SJSA1 (cell line): ENCODE results near the gene TCOF1. TPM values are rescaled to one million over a fixed set of nuclear protein-coding genes. Genes with fewer than 3 reads are reported as not detected.

Experiments
- DNase-seq, 2 experiments: peaks; one replicate each; pipeline ENCODE4 v3.0.0-alpha.2; 2015 to 2020; ENCODE audit warnings: low spot score in 2 of 2, low read depth in 1 of 2
- H3K27ac ChIP-seq: fragments of 250-450 bp; sonication (Bioruptor Pico); 2 replicates; pipeline ENCODE4 v1.5.1; 2020; ENCODE audit warnings: mild to moderate bottlenecking, moderate library complexity
- H3K27me3 ChIP-seq: fragments of 250-450 bp; sonication (Bioruptor Pico); replicated peaks from 2 replicates; pipeline ENCODE4 v1.5.1; 2020; ENCODE audit warnings: mild to moderate bottlenecking, moderate library complexity
- H3K36me3 ChIP-seq: fragments of 250-450 bp; sonication (Bioruptor Pico); 2 replicates; pipeline ENCODE4 v1.5.1; 2020; ENCODE audit warnings: mild to moderate bottlenecking
- H3K4me1 ChIP-seq: fragments of 250-450 bp; sonication (Bioruptor Pico); replicated peaks from 2 replicates; pipeline ENCODE4 v1.6.1; 2021; ENCODE audit warnings: mild to moderate bottlenecking
- H3K4me3 ChIP-seq: fragments of 250-450 bp; sonication (Bioruptor Pico); 2 replicates; pipeline ENCODE4 v1.5.1; 2020; ENCODE audit warnings: mild to moderate bottlenecking
- H3K9me3 ChIP-seq: fragments of 250-450 bp; sonication (Bioruptor Pico); replicated peaks from 2 replicates; pipeline ENCODE4 v1.5.1; 2020; ENCODE audit warnings: mild to moderate bottlenecking
- total RNA-seq: library from RNA; depleted of rRNA; stranded (reverse); fragments of >200 nt; shearing (Covaris generic); gene quantifications from 2 replicates; pipeline ENCODE4 v1.2.3, GENCODE V29; 2014; rRNA removed

Gene TCOF1
- 58.8 and 67.2 TPM in 2 replicates for total RNA-seq

DNA sequence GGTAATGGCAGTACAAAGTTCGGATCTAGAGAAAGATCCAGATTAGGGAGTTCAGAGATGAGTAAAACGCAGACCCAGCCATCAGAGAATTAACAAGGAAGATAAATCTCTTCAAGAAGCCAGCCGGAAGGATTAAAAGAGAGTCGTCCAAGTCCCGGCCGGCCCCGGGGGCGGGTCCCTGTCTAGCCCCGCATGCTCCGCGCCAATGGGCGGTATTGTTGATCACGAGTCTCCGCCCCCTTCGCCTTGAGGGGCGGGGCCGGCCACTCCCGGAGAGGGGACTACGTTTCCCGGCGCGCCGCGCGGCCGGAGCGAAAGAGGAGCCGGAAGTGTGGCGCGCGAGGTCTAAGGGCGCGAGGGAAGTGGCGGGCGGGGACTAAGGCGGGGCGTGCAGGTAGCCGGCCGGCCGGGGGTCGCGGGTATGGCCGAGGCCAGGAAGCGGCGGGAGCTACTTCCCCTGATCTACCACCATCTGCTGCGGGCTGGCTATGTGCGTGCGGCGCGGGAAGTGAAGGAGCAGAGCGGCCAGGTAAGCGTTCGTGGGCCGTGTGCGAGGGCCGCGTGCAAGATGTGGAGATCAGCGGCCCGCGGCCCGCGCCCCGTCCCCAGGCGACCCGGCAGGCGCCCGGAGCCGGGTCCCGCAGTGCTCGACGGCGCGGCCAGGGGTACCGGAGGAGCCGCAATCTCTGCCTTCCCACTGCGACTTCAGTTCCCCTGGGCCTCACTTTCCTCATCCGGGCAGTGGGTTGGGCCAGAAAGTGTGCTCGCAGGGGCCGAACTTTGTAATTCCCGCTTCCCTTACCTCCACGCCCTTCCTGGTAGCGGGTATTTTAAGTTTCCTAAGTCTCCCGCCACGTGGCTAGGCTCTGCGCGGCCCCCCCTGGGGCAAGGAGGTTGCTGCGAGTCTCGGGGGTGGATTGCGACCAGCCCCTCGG, at the start of gene TCOF1:
Gene TCOF1 (plus strand): TSS at position 372 of the 935 bp plus-strand sequence. CDS start 50 bp downstream, at position 422.
- peak; percentile 98 to 99 for DNase-seq
- no peaks in the 10 kb centered on the region for H3K27me3 ChIP-seq
- H3K4me1 ChIP-seq: peaks cover 11% of the 10 kb centered on the region

GRCh38 chr5:150309101-150309885, 48.2 kb upstream of the TCOF1 start:
- no peak overlapping the region for H3K27ac ChIP-seq
- H3K4me1 ChIP-seq: peaks cover 7% of the 10 kb centered on the region; the same call in 1 of the 2 replicates
- H3K9me3 ChIP-seq: no peaks in the 10 kb centered on the region
- DNase-seq: no peak
- H3K27me3 ChIP-seq: no peaks in the 10 kb centered on the region
- H3K4me3 ChIP-seq: no peak overlapping the region
- no peaks in the 10 kb centered on the region for H3K36me3 ChIP-seq

More for the DNA sequence above, at the start of gene TCOF1:
- Histone ChIP-seq H3K27ac (peak within 1 kb of the TSS; percentile 43), H3K9me3 (no peaks in the 10 kb centered on the region), H3K36me3 (peaks cover 47% of the 10 kb centered on the region), H3K4me3 (peak within 1 kb of the TSS; percentile 85)

GRCh38 chr5:150309886-150310239, 47.6 kb upstream of the TCOF1 start:
- no peaks in the 10 kb centered on the region for H3K9me3 ChIP-seq
- H3K4me3 ChIP-seq: no peak overlapping the region
- DNase-seq: no peak
- no peak overlapping the region for H3K27ac ChIP-seq
- H3K27me3 ChIP-seq: no peaks in the 10 kb centered on the region
- no peaks in the 10 kb centered on the region for H3K36me3 ChIP-seq
- peaks cover 7% of the 10 kb centered on the region; the same call in 1 of the 2 replicates for H3K4me1 ChIP-seq

GRCh38 chr5:150310246-150310645, 47.3 kb upstream of the TCOF1 start:
- Histone ChIP-seq H3K4me1 (peaks cover 7% of the 10 kb centered on the region; the same call in 1 of the 2 replicates), H3K27ac (no peak overlapping the region), H3K36me3 (no peaks in the 10 kb centered on the region), H3K27me3 (no peaks in the 10 kb centered on the region), H3K4me3 (no peak overlapping the region), H3K9me3 (no peaks in the 10 kb centered on the region)
- no peak for DNase-seq

GRCh38 chr5:150311015-150311692, 46.3 kb upstream of the TCOF1 start:
- no peaks in the 10 kb centered on the region for H3K9me3 ChIP-seq
- no peak overlapping the region for H3K27ac ChIP-seq
- DNase-seq: no peak
- H3K4me1 ChIP-seq: peaks cover 9% of the 10 kb centered on the region
- no peak overlapping the region for H3K4me3 ChIP-seq
- no peaks in the 10 kb centered on the region for H3K27me3 ChIP-seq
- H3K36me3 ChIP-seq: no peaks in the 10 kb centered on the region

DNA sequence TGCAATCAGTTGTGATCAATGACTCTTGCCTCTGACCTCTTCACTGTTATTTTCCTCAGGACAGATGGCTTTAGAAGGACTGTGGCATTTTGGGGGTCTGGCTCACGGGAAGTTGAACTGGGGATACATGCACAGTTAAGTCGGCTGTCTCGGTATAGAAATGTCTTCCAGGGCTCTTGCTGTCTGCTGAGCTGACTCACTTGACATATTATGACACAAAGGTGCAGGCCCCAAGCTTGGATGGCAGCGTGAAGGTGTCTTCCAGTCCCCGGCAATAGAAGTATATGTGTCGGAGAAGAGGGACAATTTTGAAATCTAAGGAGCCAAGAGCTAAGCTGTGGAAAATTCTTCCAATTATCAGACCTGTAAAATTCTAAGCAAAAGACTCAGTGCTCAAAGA, 45.0 kb upstream of the TCOF1 start:
- H3K36me3 ChIP-seq: no peaks in the 10 kb centered on the region
- H3K27ac ChIP-seq: no peak overlapping the region
- no peak for DNase-seq
- no peaks in the 10 kb centered on the region for H3K9me3 ChIP-seq
- peaks cover 23% of the 10 kb centered on the region for H3K4me1 ChIP-seq
- no peak overlapping the region for H3K4me3 ChIP-seq
- H3K27me3 ChIP-seq: no peaks in the 10 kb centered on the region

GRCh38 chr5:150313501-150313900, 44.0 kb upstream of the TCOF1 start:
- Histone ChIP-seq H3K36me3 (no peaks in the 10 kb centered on the region), H3K27me3 (no peaks in the 10 kb centered on the region), H3K27ac (no peak overlapping the region), H3K9me3 (no peaks in the 10 kb centered on the region), H3K4me3 (no peak overlapping the region), H3K4me1 (peaks cover 28% of the 10 kb centered on the region)
- no peak for DNase-seq

- H3K27ac ChIP-seq: no peak overlapping the region
- H3K9me3 ChIP-seq: no peaks in the 10 kb centered on the region
- no peak for DNase-seq
- no peak overlapping the region for H3K4me3 ChIP-seq
- no peaks in the 10 kb centered on the region for H3K36me3 ChIP-seq
- H3K27me3 ChIP-seq: no peaks in the 10 kb centered on the region
- H3K4me1 ChIP-seq: peaks cover 32% of the 10 kb centered on the region
Measured at GRCh38 chr5:150313921-150314716, 43.4 kb upstream of the TCOF1 start.

- Histone ChIP-seq H3K9me3 (no peaks in the 10 kb centered on the region), H3K4me1 (peaks cover 43% of the 10 kb centered on the region), H3K27ac (no peak overlapping the region), H3K27me3 (no peaks in the 10 kb centered on the region), H3K4me3 (no peak overlapping the region), H3K36me3 (no peaks in the 10 kb centered on the region)
- DNase-seq: no peak
Measured at GRCh38 chr5:150315245-150315644, 42.3 kb upstream of the TCOF1 start.

- H3K9me3 ChIP-seq: no peaks in the 10 kb centered on the region
- no peak for DNase-seq
- peak overlapping the region; percentile 63 for H3K27ac ChIP-seq
- H3K4me1 ChIP-seq: peaks cover 50% of the 10 kb centered on the region
- no peak overlapping the region for H3K4me3 ChIP-seq
- no peaks in the 10 kb centered on the region for H3K27me3 ChIP-seq
- no peaks in the 10 kb centered on the region for H3K36me3 ChIP-seq
Measured at GRCh38 chr5:150316320-150316719, 41.2 kb upstream of the TCOF1 start.

- no peaks in the 10 kb centered on the region for H3K9me3 ChIP-seq
- H3K27me3 ChIP-seq: no peaks in the 10 kb centered on the region
- no peaks in the 10 kb centered on the region for H3K36me3 ChIP-seq
- H3K4me3 ChIP-seq: no peak overlapping the region
- H3K27ac ChIP-seq: peak overlapping the region; percentile 63
- peaks cover 60% of the 10 kb centered on the region for H3K4me1 ChIP-seq
- DNase-seq: peak; percentile 97 to 98
Measured at GRCh38 chr5:150317048-150318003, 40.2 kb upstream of the TCOF1 start.
